HPDE6-E6E7 (cell line): Measurements from ENCODE around the gene ZNF582.
A peak's percentile ranks its signal among the peaks of the same experiment; 100 is the strongest.

Experiments used
- DNase-seq: peaks from one replicate; pipeline ENCODE4 v3.0.0; 2011; ENCODE audit warnings: missing footprints; ENCODE audit errors: extremely low spot score

ZNF582 gene

GRCh38 chr19:56393119-56394012 is at the start of gene ZNF582:
Gene ZNF582 (minus strand): TSS chr19:56393534. CDS start chr19:56391752, 1,782 bp downstream.
- peak; percentile 97 for DNase-seq

GRCh38 chr19:56441206-56441792 is 48.0 kb upstream of the ZNF582 start:
- DNase-seq, result no peak

GRCh38 chr19:56423985-56424353 is 30.6 kb upstream of the ZNF582 start:
- DNase-seq, result no peak

- no peak for DNase-seq
These were observed 30.1 kb upstream of the ZNF582 start for GRCh38 chr19:56423276-56423984.

- DNase-seq, result no peak
These were observed 11.7 kb upstream of the ZNF582 start for GRCh38 chr19:56405062-56405461.

- DNase-seq, result no peak
These were observed 11.3 kb upstream of the ZNF582 start for GRCh38 chr19:56404705-56405056.

- DNase-seq, result peak; percentile 98
These were observed 10.7 kb upstream of the ZNF582 start, which contains the start of gene ZNF583 for GRCh38 chr19:56403764-56404704. Gene ZNF583 (plus strand): TSS chr19:56404332. CDS start chr19:56407115, 2,783 bp downstream.

GRCh38 chr19:56403261-56403660 is 9.9 kb upstream of the ZNF582 start:
- DNase-seq, result no peak

GRCh38 chr19:56400485-56400884 is 7.2 kb upstream of the ZNF582 start:
- no peak for DNase-seq

GRCh38 chr19:56398809-56399208 is 5.5 kb upstream of the ZNF582 start:
- DNase-seq, result no peak

GRCh38 chr19:56383826-56384605 is 9.3 kb downstream of the ZNF582 start:
- peak; percentile 51 for DNase-seq

GRCh38 chr19:56377105-56377924 is 16.0 kb downstream of the ZNF582 start:
- no peak for DNase-seq

- DNase-seq, result no peak
These were observed 21.1 kb downstream of the ZNF582 start for GRCh38 chr19:56372281-56372680.

- DNase-seq, result no peak
These were observed 23.3 kb downstream of the ZNF582 start for GRCh38 chr19:56369886-56370676.

- DNase-seq, result peak; percentile 49
These were observed 25.3 kb downstream of the ZNF582 start for GRCh38 chr19:56367829-56368711.

GRCh38 chr19:56360841-56361240 is 32.5 kb downstream of the ZNF582 start:
- no peak for DNase-seq

GRCh38 chr19:56356944-56357343 is 36.4 kb downstream of the ZNF582 start:
- DNase-seq, result no peak

- DNase-seq, result no peak
These were observed 37.8 kb downstream of the ZNF582 start for GRCh38 chr19:56355517-56355916.
